BJ (cell line): Measurements from ENCODE around the gene DPYSL3. TPM values are rescaled to one million over a fixed set of nuclear protein-coding genes. Genes with fewer than 3 reads are reported as not detected.

Experiments
- CTCF ChIA-PET: fragments of 350-600 bp; formaldehyde crosslinking; extraction: SDS; loops from one replicate; lab custom pipeline; 2021; ENCODE audit warnings: antibody characterized with exemption, inconsistent platforms; lab: Yijun Ruan, JAX
- POLR2A ChIA-PET: fragments of 300-600 bp; sonication (Branson Sonifier 250); formaldehyde crosslinking; extraction: SDS; loops from one replicate; lab custom pipeline; 2021; ENCODE audit warnings: antibody characterized with exemption; lab: Charles Lee
- DNase-seq: peaks from one replicate; pipeline ENCODE4 v3.0.0-alpha.2; 2011; ENCODE audit warnings: low read depth
- H3K27me3 ChIP-seq: 2 replicates; pipeline ENCODE4 v1.6.0; 2011; ENCODE audit warnings: low read length; ENCODE audit not compliant: control insufficient read depth, insufficient read depth
- H3K36me3 ChIP-seq: 2 replicates; pipeline ENCODE4 v1.5.1; 2011; ENCODE audit warnings: low read length; ENCODE audit not compliant: control insufficient read depth, insufficient read depth
- H3K4me3 ChIP-seq: 2 replicates; pipeline ENCODE4 v1.5.1; 2011; ENCODE audit warnings: low read depth, mild to moderate bottlenecking, control low read depth, low read length
- CTCF ChIP-seq: IDR thresholded peaks from 2 replicates; pipeline ENCODE4 v1.5.1; 2011; ENCODE audit warnings: low read depth, mild to moderate bottlenecking, control low read depth, inconsistent platforms, low read length, moderate library complexity; ENCODE audit not compliant: insufficient read depth
- polyA plus RNA-seq: library from polyadenylated mRNA; depleted of rRNA; stranded (reverse); fragments of >200 nt; gene quantifications from 2 replicates; pipeline ENCODE4 v1.2.3, GENCODE V29; 2011

Gene DPYSL3
- polyA plus RNA-seq, 1 experiment = 49.6 TPM

GRCh38 chr5:147361441-147362175, 148.3 kb downstream of the DPYSL3 start:
- Histone ChIP-seq H3K27me3 (no peaks in the 10 kb centered on the region; the same call in 1 of the 2 replicates), H3K4me3 (no peak overlapping the region), H3K36me3 (no peaks in the 10 kb centered on the region)
- CTCF ChIA-PET = interaction anchor here (1.9 kb wide), 1 partner anchor 8 kb away, joined by 8 read pairs; no protein-coding TSS in a partner anchor
- DNase-seq = no peak
- POLR2A ChIA-PET = no interaction called here
- no peak for TF ChIP-seq CTCF

- CTCF ChIA-PET = interaction anchor here (1.9 kb wide), 1 partner anchor 9 kb away, joined by 8 read pairs; no protein-coding TSS in a partner anchor
- TF ChIP-seq CTCF = no peak
- no peak for DNase-seq
These were observed 149.1 kb downstream of the DPYSL3 start for GRCh38 chr5:147360816-147361215.

GRCh38 chr5:147359581-147359980, 150.3 kb downstream of the DPYSL3 start:
- Histone ChIP-seq H3K27me3 (no peaks in the 10 kb centered on the region; the same call in 1 of the 2 replicates), H3K4me3 (no peak overlapping the region), H3K36me3 (no peaks in the 10 kb centered on the region)
- no peak for TF ChIP-seq CTCF
- ChIA-PET CTCF (no interaction called here), POLR2A (no interaction called here)
- no peak for DNase-seq

More at GRCh38 chr5:147360816-147361215, 149.1 kb downstream of the DPYSL3 start:
- POLR2A ChIA-PET = no interaction called here
- no peaks in the 10 kb centered on the region for H3K36me3 ChIP-seq
- H3K27me3 ChIP-seq = no peaks in the 10 kb centered on the region; the same call in 1 of the 2 replicates
- H3K4me3 ChIP-seq = no peak overlapping the region

- POLR2A ChIA-PET = no interaction called here
- no peak for DNase-seq
These were observed 150.8 kb downstream of the DPYSL3 start for GRCh38 chr5:147359101-147359500.

GRCh38 chr5:147349241-147349640, 160.6 kb downstream of the DPYSL3 start:
- POLR2A ChIA-PET = no interaction called here
- no peak for TF ChIP-seq CTCF
- Histone ChIP-seq H3K27me3 (no peaks in the 10 kb centered on the region), H3K36me3 (no peaks in the 10 kb centered on the region), H3K4me3 (no peak overlapping the region)
- CTCF ChIA-PET = no interaction called here
- no peak for DNase-seq

More at GRCh38 chr5:147359101-147359500, 150.8 kb downstream of the DPYSL3 start:
- no peaks in the 10 kb centered on the region for H3K36me3 ChIP-seq
- no peaks in the 10 kb centered on the region; the same call in 1 of the 2 replicates for H3K27me3 ChIP-seq
- H3K4me3 ChIP-seq = no peak overlapping the region
- TF ChIP-seq CTCF = no peak
- CTCF ChIA-PET = interaction anchor here (1.0 kb wide), 1 partner anchor 135 kb away, joined by 3 read pairs; no protein-coding TSS in a partner anchor
